PC-3 (cell line): ENCODE data around the gene RPL10A. TPM values are rescaled to one million over a fixed set of nuclear protein-coding genes. Genes with fewer than 3 reads are reported as not detected.

Experiments used
- ATAC-seq: fragments of 200-7000 bp; cut with Tn5 transposase; 2 replicates; pipeline ENCODE4 v1.9.1; 2020; ENCODE audit warnings: mild to moderate bottlenecking, moderate library complexity
- BruUV-seq: library from RNA; stranded (reverse); fragments of 400-500 nt; replicated peaks from 2 replicates; lab custom pipeline; 2021; lab: Mats Ljungman, UMichigan
- CTCF ChIA-PET: fragments of 300-600 bp; sonication (Branson Sonifier 250); formaldehyde crosslinking; loops from one replicate; lab custom pipeline; 2022; ENCODE audit warnings: antibody characterized with exemption; lab: Charles Lee
- POLR2A ChIA-PET: fragments of 300-600 bp; sonication (Branson Sonifier 250); formaldehyde crosslinking; loops from one replicate; lab custom pipeline; 2022; ENCODE audit warnings: antibody characterized with exemption; ENCODE audit not compliant: unreplicated experiment; lab: Charles Lee
- DNase-seq: peaks from one replicate; pipeline ENCODE4 v3.0.0-alpha.2; 2015
- H2AFZ ChIP-seq: fragments of 300-600 bp; sonication (generic); 2 replicates; pipeline ENCODE4 v1.6.0; 2016; ENCODE audit warnings: antibody characterized with exemption, low read length
- H3F3A ChIP-seq: fragments of 300-600 bp; sonication (generic); one replicate; pipeline ENCODE4 v1.6.0; 2017; ENCODE audit warnings: antibody characterized with exemption, low read length, control low read depth, mild to moderate bottlenecking; ENCODE audit not compliant: unreplicated experiment
- H3K27ac ChIP-seq: fragments of 300-600 bp; sonication (generic); 2 replicates; pipeline ENCODE4 v1.5.1; 2016; ENCODE audit warnings: mild to moderate bottlenecking, low read length
- H3K27me3 ChIP-seq: fragments of 300-600 bp; sonication (generic); 2 replicates; pipeline ENCODE4 v1.6.1; 2016; ENCODE audit warnings: low read length, mixed read lengths
- H3K36me3 ChIP-seq: fragments of 300-600 bp; sonication (generic); 2 replicates; pipeline ENCODE4 v1.6.1; 2016; ENCODE audit warnings: low read depth, mixed run types, low read length, mixed read lengths
- H3K4me1 ChIP-seq: fragments of 300-600 bp; sonication (generic); 2 replicates; pipeline ENCODE4 v1.5.1; 2016; ENCODE audit warnings: low read length; ENCODE audit not compliant: insufficient read depth
- H3K4me2 ChIP-seq: fragments of 300-600 bp; sonication (generic); 2 replicates; pipeline ENCODE4 v1.6.0; 2016; ENCODE audit warnings: low read length
- H3K4me3 ChIP-seq: fragments of 300-600 bp; sonication (generic); 2 replicates; pipeline ENCODE4 v1.5.1; 2016; ENCODE audit warnings: mild to moderate bottlenecking, low read length, mixed read lengths
- H3K79me2 ChIP-seq: fragments of 300-600 bp; sonication (generic); 2 replicates; pipeline ENCODE4 v1.6.1; 2017; ENCODE audit warnings: low read length, mixed read lengths
- H3K9ac ChIP-seq: fragments of 300-600 bp; sonication (generic); 2 replicates; pipeline ENCODE4 v1.6.0; 2016; ENCODE audit warnings: mild to moderate bottlenecking, low read length
- H3K9me2 ChIP-seq: fragments of 300-600 bp; sonication (generic); replicated peaks from 2 replicates; pipeline ENCODE4 v1.6.1; 2016; ENCODE audit warnings: mixed run types, low read length, mixed read lengths
- H3K9me3 ChIP-seq: fragments of 300-600 bp; sonication (generic); 2 replicates; pipeline ENCODE4 v1.6.1; 2016; ENCODE audit warnings: low read length, mixed read lengths
- H4K20me1 ChIP-seq: fragments of 300-600 bp; sonication (generic); 2 replicates; pipeline ENCODE4 v1.6.1; 2016; ENCODE audit warnings: low read length, mixed read lengths
- EZH2 ChIP-seq: fragments of 300-600 bp; sonication (generic); IDR thresholded peaks from one replicate; pipeline ENCODE4 v1.6.1; 2017; ENCODE audit warnings: antibody characterized with exemption, mild to moderate bottlenecking, low read length; ENCODE audit not compliant: unreplicated experiment
- EZH2phosphoT487 ChIP-seq: fragments of 300-600 bp; sonication (generic); IDR thresholded peaks from 2 replicates; pipeline ENCODE4 v1.6.1; 2018; ENCODE audit warnings: mild to moderate bottlenecking, antibody characterized with exemption, low read length, borderline replicate concordance
- intact Hi-C: fragments of 100-400 bp; cut with micrococcal nuclease; formaldehyde crosslinking; loops from 2 replicates; pipeline ENCODE4 v1.9.0; 2023
- total RNA-seq: library from RNA; depleted of rRNA; stranded (reverse); fragments of >200 nt; gene quantifications from 2 replicates; pipeline ENCODE4 v1.2.3, GENCODE V29; 2014
- TF ChIP-seq, protein P1 (sequence below): fragments of 300-600 bp; sonication (generic); conservative IDR thresholded peaks from 2 replicates; pipeline ENCODE4 v1.5.1; 2017; ENCODE audit warnings: antibody characterized with exemption, low read depth, mild to moderate bottlenecking, low read length

The RPL10A gene
- total RNA-seq, 1 experiment from 2014 or later, result 1,509 TPM

DNA sequence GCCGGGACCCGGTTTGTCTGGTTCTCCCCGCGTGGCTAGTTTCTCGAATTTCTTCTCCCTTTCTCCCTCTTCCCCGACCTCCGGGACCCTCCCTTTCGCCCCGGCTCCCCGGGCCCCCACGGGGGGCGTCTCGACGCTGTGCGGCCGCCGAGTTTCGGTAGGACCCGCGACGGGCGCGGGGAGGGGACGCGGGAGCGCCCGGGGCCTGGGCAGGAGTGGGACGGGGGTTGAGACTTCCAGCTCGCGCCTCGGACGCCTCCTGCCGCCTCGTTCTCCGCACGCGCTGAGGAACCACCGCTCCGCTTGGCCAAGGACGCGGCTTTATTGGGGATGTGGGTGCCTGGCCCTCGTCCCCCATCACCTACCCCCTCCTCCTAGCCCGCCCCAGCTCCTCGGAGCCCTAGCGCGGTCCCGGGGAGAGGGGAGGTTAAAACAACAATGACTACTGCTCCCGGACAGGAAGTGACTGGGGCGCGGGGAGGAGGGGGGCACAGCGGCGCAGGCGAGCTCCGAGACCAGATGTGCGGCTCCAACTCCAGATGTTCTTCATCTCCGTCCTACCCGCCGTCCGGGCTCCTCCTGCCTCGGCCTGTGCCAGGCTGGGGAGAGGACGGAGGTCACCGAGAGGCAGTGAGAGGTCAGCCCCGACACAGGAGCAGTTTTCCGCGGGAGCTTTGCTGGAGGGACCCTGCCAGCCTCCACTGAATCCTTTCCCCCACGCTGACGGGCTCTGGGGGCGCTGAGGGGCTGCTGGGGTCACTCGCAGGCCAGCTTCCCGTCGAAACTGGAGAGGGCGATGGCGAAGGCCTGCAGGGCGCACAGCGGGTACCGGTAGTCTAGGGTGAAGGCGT is 29.6 kb downstream of the RPL10A start:
- POLR2A ChIA-PET, result interaction anchor here (0.6 kb wide), 1 partner anchor 70 kb away, joined by 14 read pairs; no protein-coding TSS in a partner anchor
- Histone ChIP-seq H3F3A (no peaks in the 10 kb centered on the region), H3K27me3 (no peaks in the 10 kb centered on the region), H3K27ac (peak overlapping the region; percentile 35; the same call in 1 of the 2 replicates), H3K4me2 (peak overlapping the region; percentile 96), H4K20me1 (no peaks in the 10 kb centered on the region; the same call in 1 of the 2 replicates), H3K9ac (peak overlapping the region; percentile 79), H3K36me3 (no peaks in the 10 kb centered on the region), H2AFZ (peak overlapping the region; percentile 92), H3K9me3 (no peaks in the 10 kb centered on the region), H3K4me3 (peak overlapping the region; percentile 69), H3K9me2 (no peaks in the 10 kb centered on the region), H3K4me1 (peaks cover 29% of the 10 kb centered on the region), H3K79me2 (peaks cover 34% of the 10 kb centered on the region)
- CTCF ChIA-PET, result no interaction called here
- DNase-seq (no peak), ATAC-seq (peak; percentile 17)
- TF ChIP-seq EZH2phosphoT487, result no peak
- no peak for TF ChIP-seq EZH2
- TF ChIP-seq, protein P1, sequence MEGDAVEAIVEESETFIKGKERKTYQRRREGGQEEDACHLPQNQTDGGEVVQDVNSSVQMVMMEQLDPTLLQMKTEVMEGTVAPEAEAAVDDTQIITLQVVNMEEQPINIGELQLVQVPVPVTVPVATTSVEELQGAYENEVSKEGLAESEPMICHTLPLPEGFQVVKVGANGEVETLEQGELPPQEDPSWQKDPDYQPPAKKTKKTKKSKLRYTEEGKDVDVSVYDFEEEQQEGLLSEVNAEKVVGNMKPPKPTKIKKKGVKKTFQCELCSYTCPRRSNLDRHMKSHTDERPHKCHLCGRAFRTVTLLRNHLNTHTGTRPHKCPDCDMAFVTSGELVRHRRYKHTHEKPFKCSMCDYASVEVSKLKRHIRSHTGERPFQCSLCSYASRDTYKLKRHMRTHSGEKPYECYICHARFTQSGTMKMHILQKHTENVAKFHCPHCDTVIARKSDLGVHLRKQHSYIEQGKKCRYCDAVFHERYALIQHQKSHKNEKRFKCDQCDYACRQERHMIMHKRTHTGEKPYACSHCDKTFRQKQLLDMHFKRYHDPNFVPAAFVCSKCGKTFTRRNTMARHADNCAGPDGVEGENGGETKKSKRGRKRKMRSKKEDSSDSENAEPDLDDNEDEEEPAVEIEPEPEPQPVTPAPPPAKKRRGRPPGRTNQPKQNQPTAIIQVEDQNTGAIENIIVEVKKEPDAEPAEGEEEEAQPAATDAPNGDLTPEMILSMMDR, result no peak
- TSS peak; percentile 48 for BruUV-seq
- intact Hi-C loops, result no loop called here

GRCh38 chr6:35498422-35499067 is 30.3 kb downstream of the RPL10A start:
- no peaks in the 10 kb centered on the region for H3K9me2 ChIP-seq
- no peak overlapping the region for H3K27ac ChIP-seq
- intact Hi-C loops, result no loop called here

More at GRCh38 chr6:35498422-35499067, 30.3 kb downstream of the RPL10A start:
- Histone ChIP-seq H3K79me2 (peaks cover 27% of the 10 kb centered on the region), H3K4me1 (peaks cover 29% of the 10 kb centered on the region), H4K20me1 (no peaks in the 10 kb centered on the region; the same call in 1 of the 2 replicates), H2AFZ (no peak overlapping the region), H3K9ac (no peak overlapping the region), H3K36me3 (no peaks in the 10 kb centered on the region), H3K9me3 (no peaks in the 10 kb centered on the region), H3K4me3 (peak overlapping the region; percentile 69; the same call in 1 of the 2 replicates), H3K27me3 (no peaks in the 10 kb centered on the region), H3K4me2 (0 out of 2 replicates have a peak overlapping the region, but pooled peaks have one; percentile 96), H3F3A (no peaks in the 10 kb centered on the region)
- POLR2A ChIA-PET, result no interaction called here
- ATAC-seq (no peak), DNase-seq (no peak)
- CTCF ChIA-PET, result no interaction called here
- BruUV-seq, result no TSS peak
- no peak for TF ChIP-seq EZH2phosphoT487
- TF ChIP-seq EZH2, result no peak
- TF ChIP-seq, protein P1, result no peak
